Hippocampal formation (tissue), 2 donors: ENCODE results near the gene ZCCHC2.

Experiments
- DNase-seq, 2 donors: peaks; one replicate each; lab custom pipeline; 2025; lab: John Stamatoyannopoulos, UW

The ZCCHC2 gene

DNA sequence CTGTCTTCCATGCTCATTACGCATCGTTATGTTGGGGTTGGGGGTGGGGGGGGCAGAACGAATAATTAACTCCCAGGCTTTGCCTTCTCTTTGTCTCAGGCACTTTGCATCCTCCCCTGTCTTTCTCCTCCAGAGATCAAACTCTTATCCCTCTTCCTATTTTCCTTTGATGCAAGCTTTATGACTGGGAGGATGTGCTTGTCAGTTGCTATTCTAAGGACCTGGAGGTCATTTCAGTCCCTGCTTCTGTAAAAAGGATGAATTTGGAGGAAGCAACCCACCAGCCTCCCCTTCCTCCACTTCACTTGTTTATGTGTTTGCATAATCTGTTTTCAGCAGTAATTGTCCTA is 87.5 kb downstream of the ZCCHC2 start:
- DNase-seq, result no peak

GRCh38 chr18:62610701-62611411 is 88.0 kb downstream of the ZCCHC2 start:
- DNase-seq, result no peak

DNA sequence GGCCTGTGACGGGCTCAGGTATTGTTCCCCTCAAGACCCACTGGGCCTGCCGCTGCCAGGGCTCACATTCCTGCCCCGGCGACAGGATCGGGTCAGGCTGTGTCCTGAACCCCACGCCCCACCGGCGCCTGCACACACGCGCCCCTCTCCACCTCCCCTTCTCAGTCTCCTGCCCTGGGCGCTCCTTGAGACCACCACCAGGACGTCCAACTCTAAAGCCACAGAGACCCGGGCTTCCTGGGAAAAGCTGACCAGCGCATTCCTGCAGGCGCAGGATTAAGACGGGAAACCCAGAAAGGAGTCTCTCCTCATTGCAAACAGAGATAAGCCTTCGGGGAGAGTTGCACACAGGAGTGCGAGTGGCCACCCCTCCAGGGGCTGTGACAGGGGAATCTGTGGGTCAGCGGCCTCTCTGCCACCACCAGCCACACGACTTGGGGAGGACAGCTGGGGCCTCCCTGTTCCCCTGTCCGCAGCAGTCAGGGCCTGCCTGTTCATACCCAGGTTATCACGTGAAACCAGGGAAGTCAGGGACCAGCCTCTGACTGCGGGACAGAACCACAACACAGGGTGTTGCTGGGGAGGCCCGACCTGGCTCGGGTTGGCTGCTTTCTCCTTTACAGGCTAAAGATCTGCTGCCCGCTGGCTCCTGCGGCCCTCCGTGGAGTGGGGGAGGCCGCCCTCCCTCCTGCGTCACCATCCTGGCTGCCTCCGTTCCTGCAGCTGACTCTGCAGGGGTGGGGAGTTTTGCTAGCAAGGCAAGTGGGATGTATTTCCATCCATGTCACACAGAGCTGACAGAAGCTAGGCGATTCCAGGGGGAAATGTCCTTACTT is 88.8 kb downstream of the ZCCHC2 start:
- no peak for DNase-seq

DNA sequence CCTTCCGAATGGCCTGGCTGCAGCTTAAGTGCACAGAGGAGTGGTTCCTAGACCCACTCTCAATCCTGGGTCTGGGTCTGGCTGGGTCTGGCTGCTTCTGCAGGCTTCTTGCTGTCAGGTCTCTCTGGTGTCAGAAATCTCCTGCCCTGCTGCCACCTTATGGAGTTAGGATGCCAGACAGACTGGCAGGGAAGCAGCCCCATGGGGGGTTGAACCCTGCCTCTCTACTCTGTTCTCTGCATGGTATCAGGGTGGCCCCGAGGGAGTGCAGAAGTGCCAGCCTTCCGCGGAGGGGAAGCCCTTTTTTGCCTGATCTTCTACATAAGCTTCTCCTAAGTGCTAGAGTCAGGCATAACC is 89.4 kb downstream of the ZCCHC2 start:
- DNase-seq, result no peak

DNA sequence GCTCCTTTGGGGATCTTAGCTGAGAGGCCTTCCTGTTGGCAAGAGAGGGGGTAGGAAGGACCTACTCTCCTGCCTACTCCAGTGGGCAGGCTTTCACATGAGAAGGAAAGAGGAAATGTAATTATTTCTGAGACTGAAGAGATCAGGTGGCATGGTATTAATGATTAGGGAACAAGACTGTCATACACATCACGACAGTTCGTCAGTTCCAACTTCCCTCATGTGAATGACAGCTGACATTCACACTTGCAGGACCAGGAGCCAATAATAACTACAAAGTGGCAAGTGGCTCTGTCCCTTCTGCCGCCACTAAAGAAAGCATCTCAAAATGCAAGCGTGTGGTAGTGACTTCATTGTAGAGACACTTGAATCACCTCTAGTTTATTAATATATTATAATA is 90.0 kb downstream of the ZCCHC2 start:
- DNase-seq, result no peak

DNA sequence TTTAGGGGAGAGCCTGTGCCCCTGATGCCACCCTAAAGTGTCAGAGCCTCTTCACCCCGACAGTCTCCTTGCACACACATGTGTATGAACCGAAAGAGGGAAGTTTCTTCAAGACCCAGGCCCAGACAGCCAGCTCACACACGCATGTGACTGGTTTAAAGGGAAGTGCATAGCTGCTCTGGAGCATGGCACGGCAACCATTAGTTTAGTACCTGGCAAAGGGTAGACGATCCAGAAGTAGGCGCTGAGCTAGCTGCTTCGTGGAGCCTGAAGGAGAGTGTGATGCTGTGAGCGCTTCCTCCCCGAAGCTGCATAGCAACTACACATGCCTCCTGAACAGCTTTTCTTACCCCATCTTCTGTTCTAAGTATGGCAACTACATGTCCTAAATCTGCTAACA is 91.7 kb downstream of the ZCCHC2 start:
- DNase-seq, result peak in 1 of 2 donors; percentile 34

- no peak for DNase-seq
Observed at GRCh38 chr18:62616331-62616805, 93.5 kb downstream of the ZCCHC2 start.

DNA sequence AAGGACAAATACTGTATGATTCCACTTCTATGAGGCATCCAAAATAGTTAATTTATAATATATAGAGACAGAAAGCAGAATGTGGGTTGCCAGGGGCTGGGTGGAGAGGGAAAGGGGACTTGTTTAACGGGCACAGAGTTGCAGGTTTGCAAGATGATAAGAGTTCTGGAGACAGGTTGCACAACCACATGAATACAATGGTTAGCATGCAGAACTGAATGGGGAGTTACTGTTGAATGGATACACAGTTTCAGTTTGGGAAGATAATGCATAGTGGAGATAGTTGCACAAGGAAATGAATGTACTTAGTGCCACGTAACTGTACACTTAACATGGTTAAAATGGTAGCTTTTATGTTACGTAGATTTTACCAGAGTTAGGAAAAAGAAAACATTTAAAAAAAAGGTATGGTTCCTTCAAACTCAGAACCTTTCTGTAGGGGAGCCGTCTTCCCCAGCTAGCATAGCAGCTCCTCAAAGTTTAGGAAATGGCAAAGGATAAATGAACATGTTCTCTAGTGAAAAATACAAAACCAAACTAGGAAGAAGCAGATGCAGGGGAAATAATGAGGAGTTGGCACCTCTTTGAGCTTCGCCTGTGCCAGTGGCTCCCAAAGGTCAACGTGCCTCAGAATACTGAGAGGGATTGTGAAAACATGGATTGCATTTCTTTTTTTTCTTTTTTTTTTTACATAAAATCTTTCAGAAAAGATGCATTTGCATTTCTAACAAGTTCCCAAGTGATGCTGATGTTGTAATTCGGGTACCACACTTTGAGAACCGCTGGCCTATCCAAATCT is 95.2 kb downstream of the ZCCHC2 start:
- DNase-seq, result peak in 1 of 2 donors; percentile 16

DNA sequence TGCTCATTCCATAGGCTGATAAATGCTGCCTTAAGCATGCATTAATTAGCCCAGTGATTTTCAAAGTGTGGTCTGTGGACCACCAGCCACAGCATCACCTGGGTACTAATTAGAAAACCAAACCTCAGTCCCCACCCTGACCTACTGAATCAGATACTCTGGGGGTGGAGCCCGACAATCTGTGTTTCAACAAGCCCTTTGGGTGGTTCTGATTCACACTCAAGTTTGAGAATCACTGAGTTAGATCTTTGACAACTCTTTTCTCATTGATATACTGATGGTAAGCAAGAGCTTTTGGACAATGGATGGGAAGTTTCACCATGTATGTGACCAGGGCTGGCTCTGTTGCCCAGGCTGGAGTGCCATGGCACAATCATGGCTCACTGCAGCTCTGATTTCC is 95.9 kb downstream of the ZCCHC2 start:
- no peak for DNase-seq

DNA sequence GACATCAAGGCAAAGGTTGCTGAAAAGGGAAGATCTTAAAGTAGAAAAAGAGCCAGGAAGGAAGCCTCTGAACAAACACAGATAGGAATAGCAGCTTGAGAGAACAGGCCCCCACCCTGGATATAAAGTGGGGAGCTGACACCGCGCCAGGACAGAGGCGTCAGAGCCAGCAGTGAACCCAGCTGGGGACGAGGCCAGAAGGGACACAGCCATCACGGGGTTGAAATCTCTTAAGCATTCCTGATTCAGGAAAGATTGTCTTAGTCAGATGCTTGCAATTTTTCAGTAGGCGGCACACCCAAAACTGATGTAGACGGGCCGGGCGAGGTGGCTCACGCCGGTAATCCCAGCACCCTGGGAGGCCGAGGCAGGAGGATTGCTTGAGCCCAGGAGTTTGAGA is 98.7 kb downstream of the ZCCHC2 start:
- no peak for DNase-seq

- DNase-seq, result no peak
Observed at GRCh38 chr18:62625019-62625418, 102.2 kb downstream of the ZCCHC2 start.
